Midbrain (tissue), 1 donor: ENCODE data around the gene EHD3.
A peak's percentile ranks its signal among the peaks of the same experiment; 100 is the strongest.

Experiments used
- DNase-seq: peaks from one replicate; lab custom pipeline; 2025; lab: John Stamatoyannopoulos, UW

The EHD3 gene

DNA sequence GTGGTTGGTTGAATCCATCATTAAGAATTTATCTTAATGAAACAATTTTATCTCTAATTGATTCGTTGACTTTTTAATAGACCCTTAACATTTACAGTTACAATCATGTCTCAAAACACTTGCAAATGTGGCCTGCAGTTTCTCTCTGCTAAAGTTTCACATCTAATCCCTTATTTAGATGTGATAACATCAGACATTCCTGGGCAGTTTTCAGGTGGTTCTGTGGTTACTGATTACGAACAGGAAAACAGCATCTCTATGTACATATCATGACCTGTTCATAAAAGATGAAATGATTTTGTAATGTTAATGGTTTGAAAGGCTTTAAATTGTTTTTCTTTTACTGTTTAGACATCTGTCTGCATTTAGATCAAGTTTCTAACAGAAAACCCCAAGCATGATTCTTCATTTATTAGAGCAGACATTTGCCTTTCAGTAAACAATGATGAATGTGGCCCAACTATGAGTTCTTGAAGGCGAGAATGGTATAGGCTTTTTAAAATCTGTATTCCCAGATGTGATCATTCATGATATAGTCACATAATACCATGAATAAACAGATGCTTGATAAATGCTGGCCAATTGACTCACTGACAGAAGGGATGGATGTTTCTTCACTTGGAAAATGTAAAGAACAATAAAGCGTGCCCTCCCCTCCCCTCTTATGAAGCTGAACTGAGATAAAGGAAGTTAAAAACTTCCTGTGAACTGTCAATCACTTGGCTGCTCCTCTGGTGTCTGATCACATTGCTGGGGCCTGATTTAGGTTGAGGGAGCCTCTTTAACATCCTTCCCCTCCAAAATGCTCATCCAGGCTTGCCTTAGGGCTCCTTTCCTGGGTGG lies 20.1 kb upstream of the EHD3 start:
- DNase-seq = no peak

DNA sequence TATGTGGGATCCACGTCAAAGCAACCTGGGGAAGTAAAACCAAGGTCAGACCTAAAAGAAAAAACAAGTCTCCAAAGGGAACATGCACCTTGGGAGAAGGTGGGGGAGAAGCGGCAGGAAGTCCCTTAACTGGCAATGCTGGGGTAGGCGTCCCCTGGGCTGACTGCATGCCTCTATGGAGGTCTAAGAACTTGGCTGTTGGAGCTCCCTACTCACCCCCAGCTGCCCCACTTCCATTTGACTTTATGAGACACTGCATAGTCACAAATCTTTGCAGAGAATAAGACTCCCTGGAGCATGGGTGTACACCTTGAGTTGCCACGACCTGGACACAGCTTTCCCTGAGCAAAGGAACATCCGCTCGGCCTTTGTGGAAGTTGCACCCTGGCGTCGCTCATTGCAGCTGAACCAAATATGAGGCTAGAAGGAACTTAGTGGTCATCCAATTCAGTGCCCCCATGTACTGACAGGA lies 19.5 kb upstream of the EHD3 start:
- no peak for DNase-seq

GRCh38 chr2:31216734-31217133 lies 17.2 kb upstream of the EHD3 start:
- no peak for DNase-seq

- DNase-seq = no peak
Measured at GRCh38 chr2:31217465-31218200, 16.3 kb upstream of the EHD3 start, which contains the start of gene CAPN14. Gene CAPN14 (minus strand): TSS chr2:31217515. CDS start chr2:31205447, 12,068 bp downstream.

DNA sequence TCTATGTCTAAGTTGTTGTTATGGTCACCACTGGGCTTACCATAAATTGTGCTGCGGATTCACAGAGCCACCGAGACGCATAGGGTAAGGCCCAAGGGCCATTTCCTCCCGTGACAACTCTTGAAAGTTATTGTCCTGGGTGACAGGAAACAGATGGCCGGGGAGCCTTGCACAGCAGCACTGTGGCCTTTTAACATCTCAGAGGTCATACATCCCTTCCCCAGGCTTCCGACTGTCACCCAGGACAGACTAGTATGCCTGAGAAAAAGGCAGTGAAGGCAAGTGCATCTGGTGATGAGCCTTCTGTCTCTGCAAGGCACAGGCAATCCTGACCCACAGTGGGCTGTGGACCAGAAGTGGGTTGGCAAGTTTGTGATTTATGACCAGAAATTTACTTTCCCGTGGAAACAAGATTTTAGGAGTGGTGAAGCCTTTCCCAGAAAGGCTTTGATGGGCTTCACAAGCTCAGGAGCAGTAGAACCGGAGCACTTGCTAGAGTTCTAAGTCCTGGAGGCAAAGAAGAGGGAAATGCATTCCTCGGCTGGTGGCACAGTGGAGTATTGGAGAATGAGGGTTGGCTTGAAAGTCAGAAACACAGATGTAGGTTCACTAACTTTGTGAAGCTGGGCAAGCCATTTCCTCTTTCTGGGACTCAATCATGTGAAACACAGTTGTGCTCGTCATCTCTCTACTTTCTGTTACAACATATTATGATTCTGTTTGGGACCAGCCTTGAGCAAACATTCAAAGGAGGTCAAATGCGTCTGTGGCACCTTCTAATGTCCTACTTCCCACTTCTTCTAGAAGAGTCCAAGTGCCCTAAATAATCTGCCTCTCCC lies 14.6 kb upstream of the EHD3 start:
- DNase-seq = peak; percentile 11

DNA sequence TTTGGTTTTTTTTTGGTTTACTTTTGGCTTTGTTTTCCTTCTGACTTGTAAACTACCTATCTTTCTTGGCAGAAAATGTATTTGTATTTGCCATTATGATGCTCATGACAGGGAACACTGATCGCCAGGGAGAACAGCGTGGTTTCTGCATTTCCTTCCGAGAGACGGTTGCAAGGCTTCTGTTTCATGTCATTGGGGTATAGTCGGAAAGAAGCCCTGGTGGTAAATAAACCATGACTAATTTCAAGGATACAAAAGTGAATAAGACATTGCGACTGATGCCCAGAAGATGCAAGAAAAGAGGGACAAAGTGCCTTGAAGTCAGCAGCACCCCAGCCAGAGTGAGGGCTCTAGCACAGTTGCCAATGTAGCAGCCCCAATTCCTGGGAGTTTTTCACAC lies 12.4 kb upstream of the EHD3 start:
- DNase-seq = no peak

DNA sequence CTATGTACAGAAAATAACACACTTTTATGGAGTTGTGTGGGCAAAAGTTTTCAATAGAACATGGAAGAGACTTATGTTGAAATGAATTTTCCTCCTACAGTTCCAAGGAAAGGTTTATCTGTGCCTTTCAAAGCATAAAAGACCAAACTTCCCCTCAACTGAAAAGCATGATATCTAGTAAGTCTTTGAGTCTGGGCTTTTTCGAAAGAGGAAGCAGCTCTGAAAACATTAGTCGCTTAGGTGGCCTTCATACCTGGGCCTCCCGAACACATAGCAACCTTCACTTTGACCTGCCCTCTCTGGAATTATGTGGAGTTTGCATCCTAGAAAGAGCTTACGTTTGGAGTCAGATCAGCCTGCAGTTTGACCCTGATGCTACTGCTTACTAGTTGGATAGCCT lies 11.9 kb upstream of the EHD3 start:
- DNase-seq = no peak

- DNase-seq = no peak
Measured at GRCh38 chr2:31223026-31223425, 10.9 kb upstream of the EHD3 start.

GRCh38 chr2:31223749-31224148 lies 10.2 kb upstream of the EHD3 start:
- no peak for DNase-seq

DNA sequence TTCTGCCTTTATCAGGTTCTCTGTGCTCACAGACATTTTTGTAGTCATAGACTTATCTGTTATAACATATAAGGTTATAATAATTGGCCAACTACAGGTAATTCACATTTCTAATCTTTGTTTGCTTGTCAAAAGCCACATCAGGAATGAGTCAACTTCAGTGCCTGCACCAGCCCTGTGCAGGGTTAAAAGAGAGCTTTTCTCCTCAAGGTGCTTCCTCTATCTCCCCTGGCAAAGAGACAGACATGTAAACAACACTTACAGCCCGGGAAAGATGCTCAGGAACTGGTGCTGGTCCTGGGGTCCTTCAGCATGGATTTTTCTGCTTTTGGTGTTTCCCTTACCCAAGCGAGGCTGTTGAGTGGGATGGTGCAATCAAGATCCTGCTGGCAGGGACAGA lies 7.7 kb upstream of the EHD3 start:
- DNase-seq = no peak

DNA sequence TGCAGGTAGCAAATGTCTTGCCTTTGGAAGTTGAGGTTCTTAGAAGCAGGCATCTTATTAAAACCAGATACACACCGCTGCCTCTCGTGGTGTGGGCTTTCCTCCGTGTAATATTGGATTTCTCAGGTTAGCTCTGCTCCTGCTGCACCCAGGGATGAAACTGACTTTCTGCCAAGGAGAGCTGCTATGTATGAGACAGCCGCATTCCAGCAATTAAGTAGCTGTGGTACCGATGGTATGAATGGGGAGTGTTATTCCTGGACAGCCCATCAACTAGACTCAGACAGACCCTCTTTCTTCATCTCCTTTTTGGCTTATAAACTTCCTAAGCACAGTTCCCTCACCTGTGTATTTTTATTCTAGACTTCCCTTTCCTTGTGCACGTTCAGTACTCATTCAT lies 6.8 kb upstream of the EHD3 start:
- DNase-seq = no peak

- no peak for DNase-seq
Measured at GRCh38 chr2:31227711-31228125, 6.2 kb upstream of the EHD3 start.

GRCh38 chr2:31228717-31229116 lies 5.2 kb upstream of the EHD3 start:
- no peak for DNase-seq

GRCh38 chr2:31230751-31231150 lies 3.2 kb upstream of the EHD3 start:
- DNase-seq = no peak

GRCh38 chr2:31231571-31232302 lies 2.2 kb upstream of the EHD3 start:
- no peak for DNase-seq

DNA sequence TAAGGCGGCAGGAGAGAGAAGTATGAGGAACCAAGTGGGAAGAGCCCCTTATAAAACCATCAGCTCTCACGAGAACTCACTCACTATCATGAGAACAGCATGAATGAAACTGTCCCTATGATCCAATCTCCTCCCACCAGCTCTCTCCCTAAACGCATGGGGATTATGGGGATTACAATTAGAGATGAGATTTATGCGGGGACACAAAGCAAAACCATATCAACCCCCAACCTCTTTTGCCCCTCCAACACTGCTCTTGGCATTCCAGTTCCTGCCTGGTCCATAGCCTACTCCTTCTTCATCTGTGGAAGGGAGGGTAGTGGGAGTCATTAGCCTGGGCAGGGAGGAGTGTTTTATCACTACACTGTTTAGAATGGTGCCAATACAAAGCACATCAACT lies 1.4 kb upstream of the EHD3 start:
- DNase-seq = no peak

DNA sequence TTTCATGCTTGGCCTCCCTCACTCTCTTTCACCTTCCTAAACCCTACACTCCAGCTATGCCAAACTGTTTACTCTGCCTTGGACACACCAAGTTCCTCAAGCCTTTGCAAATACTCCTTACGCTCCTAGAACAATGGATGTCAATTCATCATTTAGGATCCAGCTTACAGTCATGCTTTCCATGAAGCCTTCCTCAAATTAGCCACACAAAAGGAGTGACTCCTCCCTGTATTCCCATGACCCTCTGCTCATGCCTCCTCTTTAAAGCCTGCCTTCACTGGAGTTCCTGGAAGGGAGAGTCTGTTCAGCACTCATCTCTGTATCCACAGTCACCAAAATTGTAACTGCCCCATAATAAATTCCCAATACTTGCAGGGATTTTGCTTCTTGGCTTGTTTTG lies 721 bp upstream of the EHD3 start:
- no peak for DNase-seq

- DNase-seq = no peak
Measured at GRCh38 chr2:31234683-31235503, 941 bp downstream of the EHD3 start.

- no peak for DNase-seq
Measured at GRCh38 chr2:31235504-31235902, 1.6 kb downstream of the EHD3 start.

DNA sequence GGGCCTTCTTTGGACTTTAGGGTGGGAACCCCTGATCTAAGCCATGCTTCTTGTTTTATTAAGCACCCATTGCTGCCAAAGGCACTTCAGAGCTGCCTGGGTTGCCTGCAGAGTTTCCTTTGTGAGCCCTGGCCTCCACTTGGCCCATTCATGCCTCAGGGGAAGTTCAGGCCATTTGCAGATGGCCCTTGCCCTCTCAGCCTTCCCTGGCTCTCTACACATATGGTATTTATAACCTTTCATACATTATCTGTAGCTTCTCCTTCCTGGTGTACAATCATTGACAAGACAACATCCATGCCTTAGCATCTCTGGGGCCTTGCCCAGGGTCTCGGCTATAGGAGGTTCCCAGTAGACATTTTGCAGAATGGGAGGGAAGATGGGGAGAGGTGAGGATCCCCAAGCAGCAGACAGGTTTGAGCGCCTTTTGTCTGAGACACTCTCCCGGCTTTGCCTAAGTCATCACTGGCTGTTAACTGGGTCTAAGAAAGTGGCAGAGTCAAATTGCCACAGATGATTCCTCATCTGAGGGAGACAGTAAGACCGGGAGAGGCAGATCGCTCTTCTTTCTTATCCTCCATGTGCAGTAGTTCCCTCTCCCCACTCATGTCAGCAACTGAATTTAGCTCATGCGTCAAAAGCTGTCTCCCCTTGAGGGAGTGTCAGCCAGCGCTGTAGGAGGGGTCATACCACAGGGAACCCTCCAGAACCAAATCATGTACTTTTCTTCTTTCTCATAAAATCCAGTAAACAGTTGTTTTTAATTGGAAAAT lies 2.7 kb downstream of the EHD3 start:
- no peak for DNase-seq
